ENCODE measurements around the gene DPH2. TPM values are rescaled to one million over a fixed set of nuclear protein-coding genes. Genes with fewer than 3 reads are reported as not detected.

Gene DPH2
- polyA plus RNA-seq, 1 of the 3 experiments (the other 2 are of a cell fraction) = 76.9 TPM

DNA sequence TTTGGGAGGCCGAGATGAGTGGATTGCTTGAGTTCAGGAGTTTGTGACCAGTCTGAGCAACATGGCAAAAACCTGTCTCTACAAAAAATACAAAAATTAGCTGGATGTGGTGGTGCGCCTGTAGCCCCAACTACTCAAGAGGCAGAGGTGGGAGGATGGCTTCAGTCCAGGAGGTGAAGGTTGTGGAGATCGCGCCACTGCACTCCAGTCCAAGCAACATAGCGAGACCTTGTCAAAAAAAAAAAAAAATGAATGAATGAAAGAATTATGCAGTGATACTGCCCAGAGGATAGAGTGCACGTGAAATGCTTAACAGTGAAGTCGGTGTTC, 429 bp upstream of the DPH2 start:
- no peaks in the 10 kb centered on the region for H4K20me1 ChIP-seq (ENCODE audit: insufficient read depth)
- H3F3A ChIP-seq (replicated peaks; ENCODE audit: insufficient read depth) = peaks cover 14% of the 10 kb centered on the region
- no peak overlapping the region for H3K9ac ChIP-seq
- ChIA-PET POLR2A (interaction anchor here (1.4 kb wide), 1 partner anchor 57 kb away, joined by 4 read pairs; no protein-coding TSS in a partner anchor), CTCF (interaction anchor here (1.0 kb wide), 1 partner anchor 206 kb away, joined by 3 read pairs; no protein-coding TSS in a partner anchor)
- no peak overlapping the region for H2AFZ ChIP-seq (ENCODE audit: low read depth)
- peaks cover 0 to 38% of the 10 kb centered on the region in 2 experiments for H3K36me3 ChIP-seq (replicated peaks in 1 of 2; ENCODE audit: control insufficient read depth in 1 of 2, insufficient read depth in 2 of 2, low read length in 1 of 2)
- TF ChIP-seq SMC3 (IDR thresholded peaks at IDR 0.05; ENCODE audit: low read depth, low read length) = no peak
- TF ChIP-seq, protein P1, sequence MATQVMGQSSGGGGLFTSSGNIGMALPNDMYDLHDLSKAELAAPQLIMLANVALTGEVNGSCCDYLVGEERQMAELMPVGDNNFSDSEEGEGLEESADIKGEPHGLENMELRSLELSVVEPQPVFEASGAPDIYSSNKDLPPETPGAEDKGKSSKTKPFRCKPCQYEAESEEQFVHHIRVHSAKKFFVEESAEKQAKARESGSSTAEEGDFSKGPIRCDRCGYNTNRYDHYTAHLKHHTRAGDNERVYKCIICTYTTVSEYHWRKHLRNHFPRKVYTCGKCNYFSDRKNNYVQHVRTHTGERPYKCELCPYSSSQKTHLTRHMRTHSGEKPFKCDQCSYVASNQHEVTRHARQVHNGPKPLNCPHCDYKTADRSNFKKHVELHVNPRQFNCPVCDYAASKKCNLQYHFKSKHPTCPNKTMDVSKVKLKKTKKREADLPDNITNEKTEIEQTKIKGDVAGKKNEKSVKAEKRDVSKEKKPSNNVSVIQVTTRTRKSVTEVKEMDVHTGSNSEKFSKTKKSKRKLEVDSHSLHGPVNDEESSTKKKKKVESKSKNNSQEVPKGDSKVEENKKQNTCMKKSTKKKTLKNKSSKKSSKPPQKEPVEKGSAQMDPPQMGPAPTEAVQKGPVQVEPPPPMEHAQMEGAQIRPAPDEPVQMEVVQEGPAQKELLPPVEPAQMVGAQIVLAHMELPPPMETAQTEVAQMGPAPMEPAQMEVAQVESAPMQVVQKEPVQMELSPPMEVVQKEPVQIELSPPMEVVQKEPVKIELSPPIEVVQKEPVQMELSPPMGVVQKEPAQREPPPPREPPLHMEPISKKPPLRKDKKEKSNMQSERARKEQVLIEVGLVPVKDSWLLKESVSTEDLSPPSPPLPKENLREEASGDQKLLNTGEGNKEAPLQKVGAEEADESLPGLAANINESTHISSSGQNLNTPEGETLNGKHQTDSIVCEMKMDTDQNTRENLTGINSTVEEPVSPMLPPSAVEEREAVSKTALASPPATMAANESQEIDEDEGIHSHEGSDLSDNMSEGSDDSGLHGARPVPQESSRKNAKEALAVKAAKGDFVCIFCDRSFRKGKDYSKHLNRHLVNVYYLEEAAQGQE (IDR thresholded peaks at IDR 0.05; ENCODE audit: low read depth, low read length) = 0 out of 2 replicates have a peak, but pooled peaks have one; percentile 8
- H3K27ac ChIP-seq (ENCODE audit: low read depth in 2 of 2, low read length in 1 of 2) = no peak overlapping the region; a peak in 1 of 4 replicates
- H3K79me2 ChIP-seq (ENCODE audit: insufficient read depth) = peaks cover 17% of the 10 kb centered on the region
- H3K4me2 ChIP-seq = no peak overlapping the region; the same call in 1 of the 2 replicates
- H3K4me3 ChIP-seq (ENCODE audit: low read depth in 2 of 2, low read length in 1 of 2) = peak overlapping the region in 1 of 2 experiments; percentile 27; a peak in 2 of 4 replicates
- no peaks in the 10 kb centered on the region for H3K27me3 ChIP-seq (ENCODE audit: insufficient read depth)
- H3K9me3 ChIP-seq = no peaks in the 10 kb centered on the region
- peaks cover 3 to 22% of the 10 kb centered on the region in 2 experiments; a peak in 1 of 4 replicates for H3K4me1 ChIP-seq (ENCODE audit: control insufficient read depth in 1 of 2, insufficient read depth in 2 of 2, low read depth in 1 of 2, low read length in 1 of 2)
- H3K9me2 ChIP-seq = no peaks in the 10 kb centered on the region
- WGBS (ENCODE audit: low lambda C conversion rate) = 55% methylated on average over 7 of the region's 7 CpGs
- DNase-seq = no peak

DNA sequence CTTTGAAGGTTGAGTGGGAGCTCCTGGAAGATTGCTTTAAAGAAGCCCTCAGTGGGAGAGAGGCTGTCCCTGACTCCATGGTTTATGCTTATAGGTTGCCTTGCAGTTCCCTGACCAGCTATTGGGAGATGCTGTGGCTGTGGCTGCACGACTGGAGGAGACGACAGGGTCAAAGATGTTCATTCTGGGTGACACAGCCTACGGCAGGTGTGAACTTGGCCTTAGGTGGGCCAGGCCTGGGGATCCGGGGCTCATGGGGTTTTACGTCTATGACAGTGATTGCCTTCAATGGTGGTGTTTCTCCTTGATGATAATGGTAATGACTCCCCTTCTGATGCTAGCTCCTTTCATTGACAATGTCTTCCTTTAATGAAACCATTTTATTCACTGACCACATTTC, 692 bp downstream of the DPH2 start:
- peak overlapping the region in 1 of 2 experiments; percentile 32; a peak in 2 of 4 replicates for H3K27ac ChIP-seq (ENCODE audit: low read depth in 2 of 2, low read length in 1 of 2)
- peaks cover under 1% of the 10 kb centered on the region; the same call in 1 of the 2 replicates for H4K20me1 ChIP-seq (ENCODE audit: insufficient read depth)
- peaks cover 25% of the 10 kb centered on the region for H3K79me2 ChIP-seq (ENCODE audit: insufficient read depth)
- no peaks in the 10 kb centered on the region for H3K27me3 ChIP-seq (ENCODE audit: insufficient read depth)
- peak overlapping the region; percentile 95 for H3K4me2 ChIP-seq
- H3K9me2 ChIP-seq = no peaks in the 10 kb centered on the region
- H3K4me3 ChIP-seq (ENCODE audit: low read depth in 2 of 2, low read length in 1 of 2) = peak overlapping the region; percentile 98 to 100
- H3K9me3 ChIP-seq = no peaks in the 10 kb centered on the region
- CTCF ChIA-PET = interaction anchor here (0.7 to 1.2 kb wide), 5 partner anchors 24 to 207 kb away, joined by 3 to 4 read pairs (median 3); no protein-coding TSS in a partner anchor
- TF ChIP-seq EP300 (IDR thresholded peaks at IDR 0.05; ENCODE audit: borderline replicate concordance in 1 of 2, low read depth in 1 of 2, low read length in 1 of 2) = no peak
- TF ChIP-seq, protein P2, sequence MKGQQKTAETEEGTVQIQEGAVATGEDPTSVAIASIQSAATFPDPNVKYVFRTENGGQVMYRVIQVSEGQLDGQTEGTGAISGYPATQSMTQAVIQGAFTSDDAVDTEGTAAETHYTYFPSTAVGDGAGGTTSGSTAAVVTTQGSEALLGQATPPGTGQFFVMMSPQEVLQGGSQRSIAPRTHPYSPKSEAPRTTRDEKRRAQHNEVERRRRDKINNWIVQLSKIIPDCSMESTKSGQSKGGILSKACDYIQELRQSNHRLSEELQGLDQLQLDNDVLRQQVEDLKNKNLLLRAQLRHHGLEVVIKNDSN (IDR thresholded peaks at IDR 0.05; ENCODE audit: borderline replicate concordance, low read depth) = no peak
- TF ChIP-seq CHD2 (IDR thresholded peaks at IDR 0.05; ENCODE audit: low read length, partially characterized antibody) = no peak
- TF ChIP-seq, protein P1 (IDR thresholded peaks at IDR 0.05; ENCODE audit: low read depth, low read length) = no peak
- no peak for TF ChIP-seq RXRA (IDR thresholded peaks at IDR 0.05; ENCODE audit: borderline replicate concordance, low read depth)
- H2AFZ ChIP-seq (ENCODE audit: low read depth) = peak overlapping the region; percentile 90; the same call in 1 of the 2 replicates
- POLR2A ChIA-PET = interaction anchor here (0.9 to 1.4 kb wide), 4 partner anchors 7 to 60 kb away, joined by 3 to 4 read pairs (median 3); no protein-coding TSS in a partner anchor
- H3K36me3 ChIP-seq (replicated peaks in 1 of 2; ENCODE audit: control insufficient read depth in 1 of 2, insufficient read depth in 2 of 2, low read length in 1 of 2) = peaks cover 0 to 38% of the 10 kb centered on the region in 2 experiments
- H3K9ac ChIP-seq = peak overlapping the region; percentile 82
- 20% methylated on average over 5 of the region's 5 CpGs for WGBS (ENCODE audit: low lambda C conversion rate)
- DNase-seq = no peak
- peaks cover 14% of the 10 kb centered on the region for H3F3A ChIP-seq (replicated peaks; ENCODE audit: insufficient read depth)
- H3K4me1 ChIP-seq (ENCODE audit: control insufficient read depth in 1 of 2, insufficient read depth in 2 of 2, low read depth in 1 of 2, low read length in 1 of 2) = peaks cover 3 to 25% of the 10 kb centered on the region in 2 experiments; a peak in 1 of 4 replicates

Data from SK-N-SH (cell line).